HCT116 (cell line): Measurements from ENCODE around the gene TREML1. TPM values are rescaled to one million over a fixed set of nuclear protein-coding genes. Genes with fewer than 3 reads are reported as not detected.
A peak's percentile ranks its signal among the peaks of the same experiment; 100 is the strongest.

Experiments used
- ATAC-seq: fragments of 200-7000 bp; cut with Tn5 transposase; 2 replicates; pipeline ENCODE4 v1.9.1; 2020; ENCODE audit warnings: mild to moderate bottlenecking, moderate library complexity
- BruUV-seq: library from RNA; stranded (reverse); fragments of 400-500 nt; replicated peaks from 2 replicates; lab custom pipeline; 2021; lab: Mats Ljungman, UMichigan
- CTCF ChIA-PET: fragments of 300-600 bp; sonication (Branson Sonifier 250); formaldehyde crosslinking; loops from one replicate; lab custom pipeline; 2021; ENCODE audit warnings: antibody characterized with exemption; lab: Charles Lee
- POLR2A ChIA-PET: fragments of 300-600, 350-600 bp; sonication (Branson Sonifier 250); formaldehyde crosslinking; loops from one replicate; lab custom pipeline; 2021; ENCODE audit warnings: antibody characterized with exemption; lab: Charles Lee
- RAD21 ChIA-PET, 2 experiments: fragments of 300-600 bp; sonication (Branson Sonifier 250); formaldehyde crosslinking; loops; one replicate each; lab custom pipeline; 2023; ENCODE audit warnings: low total read pairs in 2 of 2; ENCODE audit not compliant: uncharacterized antibody in 2 of 2, unreplicated experiment in 2 of 2, low non-redundant PET in 1 of 2; lab: Charles Lee
- DNase-seq: peaks from one replicate; pipeline ENCODE4 v3.0.0-alpha.2; 2010; ENCODE audit warnings: low read depth, low spot score
- H2AFZ ChIP-seq: fragments of 200-600 bp; shearing (Covaris generic), sonication (generic); 2 replicates; pipeline ENCODE4 v1.6.1; 2017; ENCODE audit warnings: low read depth, mixed run types, mixed read lengths, antibody characterized with exemption, low read length; ENCODE audit not compliant: poor library complexity, severe bottlenecking
- H3K27ac ChIP-seq: 2 replicates; pipeline ENCODE4 v1.5.1; 2012; ENCODE audit warnings: low read depth, low read length
- H3K27me3 ChIP-seq: fragments of 200-600 bp; sonication (generic); 2 replicates; pipeline ENCODE4 v1.6.1; 2016; ENCODE audit warnings: mixed run types, low read length, mixed read lengths; ENCODE audit not compliant: insufficient read depth
- H3K36me3 ChIP-seq, 2 experiments: fragments of 200-500 bp in 1 of 2; fragments of 200-600 bp in 1 of 2; sonication (Bioruptor generic) in 1 of 2; sonication (generic) in 1 of 2; 2 replicates each; pipeline versions ENCODE4 v1.5.1 to v1.6.1; 2014 to 2016; ENCODE audit warnings: low read length in 2 of 2, inconsistent platforms in 1 of 2, mixed read lengths in 1 of 2, mixed run types in 1 of 2; ENCODE audit not compliant: insufficient read depth in 2 of 2, control insufficient read depth in 1 of 2
- H3K4me1 ChIP-seq, 2 experiments: fragments of 200-600 bp in 1 of 2; sonication (generic) in 1 of 2; 2 replicates each; pipeline versions ENCODE4 v1.5.1 to v1.6.1; 2012 to 2017; ENCODE audit warnings: low read length in 2 of 2, inconsistent platforms in 1 of 2, mild to moderate bottlenecking in 1 of 2, mixed read lengths in 1 of 2, mixed run types in 1 of 2, moderate library complexity in 1 of 2; ENCODE audit not compliant: insufficient read depth in 2 of 2, control insufficient read depth in 1 of 2
- H3K4me2 ChIP-seq: fragments of 200-600 bp; sonication (generic); 2 replicates; pipeline ENCODE4 v1.6.1; 2017; ENCODE audit warnings: mixed run types, low read length, mixed read lengths
- H3K4me3 ChIP-seq, 2 experiments: fragments of 200-600 bp in 1 of 2; sonication (generic) in 1 of 2; replicated peaks in 1 of 2; 2 replicates each; pipeline ENCODE4 v1.5.1; 2011 to 2016; ENCODE audit warnings: low read length in 2 of 2, control low read depth in 1 of 2, low read depth in 1 of 2, mild to moderate bottlenecking in 1 of 2, mixed read lengths in 1 of 2, mixed run types in 1 of 2
- H3K79me2 ChIP-seq: fragments of 200-600 bp; sonication (generic); 2 replicates; pipeline ENCODE4 v1.6.1; 2017; ENCODE audit warnings: mild to moderate bottlenecking, mixed run types, low read length, moderate library complexity, mixed read lengths; ENCODE audit not compliant: insufficient read depth
- H3K9ac ChIP-seq: fragments of 200-600 bp; sonication (generic); 2 replicates; pipeline ENCODE4 v1.6.1; 2016; ENCODE audit warnings: low read length, mixed read lengths
- H3K9me2 ChIP-seq: fragments of 200-600 bp; sonication (generic), shearing (Covaris generic); 2 replicates; pipeline ENCODE4 v1.6.1; 2017; ENCODE audit warnings: mixed run types, mild to moderate bottlenecking, moderate library complexity; ENCODE audit not compliant: insufficient read depth
- H3K9me3 ChIP-seq, 2 experiments: fragments of 200-500 bp in 1 of 2; fragments of 200-600 bp in 1 of 2; sonication (Bioruptor generic) in 1 of 2; sonication (generic) in 1 of 2; 2 replicates each; pipeline ENCODE4 v1.6.1; 2014 to 2017; ENCODE audit warnings: low read length in 2 of 2, mixed read lengths in 2 of 2, inconsistent platforms in 1 of 2, low read depth in 1 of 2, mild to moderate bottlenecking in 1 of 2, mixed run types in 1 of 2, moderate library complexity in 1 of 2; ENCODE audit not compliant: control insufficient read depth in 1 of 2, insufficient read depth in 1 of 2
- H4K20me1 ChIP-seq: fragments of 200-600 bp; sonication (generic), shearing (Covaris generic); 2 replicates; pipeline ENCODE4 v1.6.1; 2017; ENCODE audit warnings: mixed run types, mild to moderate bottlenecking, moderate library complexity; ENCODE audit not compliant: insufficient read depth
- CBX3 ChIP-seq: IDR thresholded peaks from 2 replicates; pipeline ENCODE4 v1.6.1; 2012; ENCODE audit warnings: low read depth
- EGR1 ChIP-seq: IDR thresholded peaks from 2 replicates; pipeline ENCODE4 v1.6.1; 2012; ENCODE audit warnings: low read depth
- ELF1 ChIP-seq: IDR thresholded peaks from 2 replicates; pipeline ENCODE4 v1.6.1; 2012; ENCODE audit warnings: low read depth, borderline replicate concordance
- EZH2 ChIP-seq: fragments of 200-600 bp; sonication (generic); IDR thresholded peaks from 2 replicates; pipeline ENCODE4 v1.6.1; 2017; ENCODE audit warnings: antibody characterized with exemption, mixed run types
- FOSL1 ChIP-seq: IDR thresholded peaks from 2 replicates; pipeline ENCODE4 v1.6.1; 2012; ENCODE audit warnings: low read depth
- RAD21 ChIP-seq: IDR thresholded peaks from 2 replicates; pipeline ENCODE4 v1.6.1; 2012; ENCODE audit warnings: low read depth, mild to moderate bottlenecking
- SRF ChIP-seq: IDR thresholded peaks from 2 replicates; pipeline ENCODE4 v1.6.1; 2012; ENCODE audit warnings: low read depth
- TCF7L2 ChIP-seq: IDR thresholded peaks from 2 replicates; pipeline ENCODE4 v1.7.0; 2011; ENCODE audit warnings: borderline replicate concordance, inconsistent platforms; ENCODE audit not compliant: insufficient read depth, insufficient read length; ENCODE audit errors: extremely low read depth
- intact Hi-C: fragments of 100-400 bp; cut with micrococcal nuclease; formaldehyde crosslinking; loops from 2 replicates; pipeline ENCODE4 v1.10.0; 2022
- total RNA-seq: library from RNA; stranded (reverse); gene quantifications from one replicate; pipeline ENCODE4 v1.2.1, GENCODE V29; 2021; ENCODE audit not compliant: unreplicated experiment
- TF ChIP-seq, protein P1 (sequence below): IDR thresholded peaks from 2 replicates; pipeline ENCODE4 v1.6.1; 2012
- TF ChIP-seq, protein P2 (sequence below), 3 experiments: fragments of 200-600 bp in 1 of 3; sonication (generic) in 1 of 3; IDR thresholded peaks in 2 of 3; conservative IDR thresholded peaks in 1 of 3; 2 replicates each; pipeline ENCODE4 v1.5.1; 2012 to 2017; ENCODE audit warnings: low read depth in 2 of 3, low read length in 2 of 3, antibody characterized with exemption in 1 of 3, borderline replicate concordance in 1 of 3, control low read depth in 1 of 3, mild to moderate bottlenecking in 1 of 3, mixed read lengths in 1 of 3, mixed run types in 1 of 3, moderate library complexity in 1 of 3; ENCODE audit not compliant: insufficient read depth in 1 of 3

The TREML1 gene
- total RNA-seq, 1 experiment from 2014 or later = not detected

DNA sequence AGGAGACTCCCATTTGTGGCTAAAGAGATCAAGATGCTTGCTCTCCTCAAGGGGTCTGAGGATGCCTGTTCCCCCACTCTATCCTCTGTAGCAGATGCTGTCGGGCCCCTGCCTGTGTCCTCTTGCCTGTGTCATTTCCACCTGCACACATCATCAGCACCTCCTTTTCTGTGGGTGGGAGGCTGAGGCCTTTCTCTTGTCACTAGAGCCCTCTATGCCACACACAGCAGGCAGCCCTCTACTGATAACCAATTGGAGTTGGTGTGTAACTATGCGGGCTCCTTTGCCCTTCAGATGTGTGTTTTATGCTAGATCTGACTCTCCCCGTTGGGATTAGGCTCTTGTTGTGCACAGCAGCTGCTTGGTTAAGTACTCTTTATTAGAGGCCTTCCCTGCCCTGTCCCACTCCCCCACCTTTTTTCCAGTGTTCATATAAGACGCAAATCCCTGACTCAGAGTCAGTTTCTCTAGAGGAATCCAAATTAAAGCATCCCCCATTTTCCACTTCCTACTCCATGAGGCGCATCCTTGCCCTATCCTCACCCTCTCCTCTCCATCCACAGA is 39.1 kb upstream of the TREML1 start:
- no peaks in the 10 kb centered on the region for H3K4me1 ChIP-seq
- POLR2A ChIA-PET = no interaction called here
- TF ChIP-seq, protein P1, sequence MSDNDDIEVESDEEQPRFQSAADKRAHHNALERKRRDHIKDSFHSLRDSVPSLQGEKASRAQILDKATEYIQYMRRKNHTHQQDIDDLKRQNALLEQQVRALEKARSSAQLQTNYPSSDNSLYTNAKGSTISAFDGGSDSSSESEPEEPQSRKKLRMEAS = no peak
- no peak for TF ChIP-seq SRF
- no peak for TF ChIP-seq EZH2
- no peak for TF ChIP-seq EGR1
- TF ChIP-seq, all 23 proteins: peak for 0
- Histone ChIP-seq H2AFZ (no peak overlapping the region), H3K9me2 (no peaks in the 10 kb centered on the region), H3K4me2 (no peak overlapping the region), H3K9me3 (peaks cover 3 to 8% of the 10 kb centered on the region in 2 experiments; a peak in 2 of 4 replicates), H3K9ac (no peak overlapping the region), H3K36me3 (no peaks in the 10 kb centered on the region), H3K27ac (no peak overlapping the region), H3K27me3 (peaks cover 39% of the 10 kb centered on the region), H3K4me3 (no peak overlapping the region), H3K79me2 (no peaks in the 10 kb centered on the region), H4K20me1 (no peaks in the 10 kb centered on the region)
- no TSS peak for BruUV-seq
- ATAC-seq (no peak), DNase-seq (no peak)
- ChIA-PET RAD21 (no interaction called here), CTCF (no interaction called here)
- intact Hi-C loops = no loop called here

DNA sequence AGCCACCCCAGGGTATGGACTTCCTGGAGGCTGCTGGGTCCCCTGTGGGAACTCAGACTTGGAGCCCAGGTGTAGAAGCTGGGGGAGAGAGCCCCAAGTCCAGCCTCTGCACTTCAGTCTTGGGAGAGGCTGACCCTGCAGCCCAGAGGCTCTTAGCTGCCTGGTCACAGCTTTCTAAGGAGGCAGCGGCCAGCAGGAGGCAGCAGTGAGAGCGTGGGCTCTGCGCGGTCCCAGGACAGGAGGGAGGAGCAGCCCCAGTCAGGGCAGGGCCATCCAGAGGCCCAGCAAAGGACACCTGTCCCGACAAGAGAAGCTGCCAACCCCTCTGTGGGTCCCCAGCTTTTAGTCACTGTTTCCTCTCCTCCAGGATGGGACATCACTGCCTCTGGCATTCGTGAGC is 37.4 kb upstream of the TREML1 start:
- Histone ChIP-seq H3K27me3 (peaks cover 27% of the 10 kb centered on the region), H4K20me1 (no peaks in the 10 kb centered on the region), H2AFZ (no peak overlapping the region), H3K9me2 (no peaks in the 10 kb centered on the region), H3K36me3 (no peaks in the 10 kb centered on the region), H3K9me3 (peaks cover 3 to 8% of the 10 kb centered on the region in 2 experiments; a peak in 2 of 4 replicates), H3K4me1 (no peaks in the 10 kb centered on the region), H3K4me2 (no peak overlapping the region), H3K9ac (no peak overlapping the region), H3K79me2 (no peaks in the 10 kb centered on the region), H3K27ac (no peak overlapping the region), H3K4me3 (no peak overlapping the region)
- ATAC-seq (peak; percentile 96), DNase-seq (peak; percentile 12)
- POLR2A ChIA-PET = no interaction called here
- intact Hi-C loops = no loop called here
- BruUV-seq = no TSS peak
- CTCF ChIA-PET = interaction anchor here (1.0 to 2.3 kb wide), 4 partner anchors 9 to 143 kb away, joined by 4 to 14 read pairs (median 4); partner anchors contain the start of gene TREML2
- TF ChIP-seq FOSL1 (no peak), EZH2 (no peak), ELF1 (no peak), TCF7L2 (no peak), RAD21 (peak; percentile 28; the same call in 1 of the 2 replicates), CBX3 (no peak)
- TF ChIP-seq, protein P2, sequence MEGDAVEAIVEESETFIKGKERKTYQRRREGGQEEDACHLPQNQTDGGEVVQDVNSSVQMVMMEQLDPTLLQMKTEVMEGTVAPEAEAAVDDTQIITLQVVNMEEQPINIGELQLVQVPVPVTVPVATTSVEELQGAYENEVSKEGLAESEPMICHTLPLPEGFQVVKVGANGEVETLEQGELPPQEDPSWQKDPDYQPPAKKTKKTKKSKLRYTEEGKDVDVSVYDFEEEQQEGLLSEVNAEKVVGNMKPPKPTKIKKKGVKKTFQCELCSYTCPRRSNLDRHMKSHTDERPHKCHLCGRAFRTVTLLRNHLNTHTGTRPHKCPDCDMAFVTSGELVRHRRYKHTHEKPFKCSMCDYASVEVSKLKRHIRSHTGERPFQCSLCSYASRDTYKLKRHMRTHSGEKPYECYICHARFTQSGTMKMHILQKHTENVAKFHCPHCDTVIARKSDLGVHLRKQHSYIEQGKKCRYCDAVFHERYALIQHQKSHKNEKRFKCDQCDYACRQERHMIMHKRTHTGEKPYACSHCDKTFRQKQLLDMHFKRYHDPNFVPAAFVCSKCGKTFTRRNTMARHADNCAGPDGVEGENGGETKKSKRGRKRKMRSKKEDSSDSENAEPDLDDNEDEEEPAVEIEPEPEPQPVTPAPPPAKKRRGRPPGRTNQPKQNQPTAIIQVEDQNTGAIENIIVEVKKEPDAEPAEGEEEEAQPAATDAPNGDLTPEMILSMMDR (IDR thresholded peaks at IDR 0.05 in 2 of 3, conservative IDR thresholded peaks at IDR 0.05 in 1 of 3; ENCODE audit: borderline replicate concordance in 1 of 3, insufficient read depth in 1 of 3, low read depth in 2 of 3, low read length in 2 of 3) = peak; percentile 40 to 77 (median 69); a peak in 5 of 6 replicates
- RAD21 ChIA-PET = interaction anchor here in 1 of 2 experiments (1.0 kb wide), 1 partner anchor 127 kb away, joined by 3 read pairs; no protein-coding TSS in a partner anchor
